ENCODE measurements around the gene DPH6. TPM values are rescaled to one million over a fixed set of nuclear protein-coding genes. Genes with fewer than 3 reads are reported as not detected.
A peak's percentile ranks its signal among the peaks of the same experiment; 100 is the strongest.

DPH6 gene
- total RNA-seq, 1 donor from 2014 or later = 18.4 TPM

- Histone ChIP-seq H3K36me3 (ENCODE audit: control insufficient read depth, insufficient read depth, low read length) (no peaks in the 10 kb centered on the region), H3K4me3 (ENCODE audit: low read depth, low read length) (no peak overlapping the region), H3K27me3 (ENCODE audit: control insufficient read depth, insufficient read depth, low read length) (no peaks in the 10 kb centered on the region)
- TF ChIP-seq CTCF (IDR thresholded peaks at IDR 0.05; ENCODE audit: insufficient read depth, low read length, severe bottlenecking) = no peak
- DNase-seq (ENCODE audit: low read depth) = peak; percentile 23
- FAIRE-seq = no peak
These were observed 218.2 kb downstream of the DPH6 start for GRCh38 chr15:35327789-35328188.

GRCh38 chr15:35325374-35325941, 220.5 kb downstream of the DPH6 start:
- Histone ChIP-seq H3K36me3 (ENCODE audit: control insufficient read depth, insufficient read depth, low read length) (no peaks in the 10 kb centered on the region), H3K4me3 (ENCODE audit: low read depth, low read length) (no peak overlapping the region), H3K27me3 (ENCODE audit: control insufficient read depth, insufficient read depth, low read length) (no peaks in the 10 kb centered on the region)
- no peak for FAIRE-seq
- DNase-seq (ENCODE audit: low read depth) = no peak
- TF ChIP-seq CTCF (IDR thresholded peaks at IDR 0.05; ENCODE audit: insufficient read depth, low read length, severe bottlenecking) = no peak

- DNase-seq (ENCODE audit: low read depth) = no peak
- Histone ChIP-seq H3K36me3 (ENCODE audit: control insufficient read depth, insufficient read depth, low read length) (no peaks in the 10 kb centered on the region), H3K4me3 (ENCODE audit: low read depth, low read length) (no peak overlapping the region), H3K27me3 (ENCODE audit: control insufficient read depth, insufficient read depth, low read length) (no peaks in the 10 kb centered on the region)
- no peak for FAIRE-seq
- no peak for TF ChIP-seq CTCF (IDR thresholded peaks at IDR 0.05; ENCODE audit: insufficient read depth, low read length, severe bottlenecking)
These were observed 222.8 kb downstream of the DPH6 start for GRCh38 chr15:35323141-35323540.

GRCh38 chr15:35321926-35322325, 224.0 kb downstream of the DPH6 start:
- FAIRE-seq (no peak), DNase-seq (ENCODE audit: low read depth) (no peak)
- H3K36me3 ChIP-seq (ENCODE audit: control insufficient read depth, insufficient read depth, low read length) = no peaks in the 10 kb centered on the region
- no peaks in the 10 kb centered on the region for H3K27me3 ChIP-seq (ENCODE audit: control insufficient read depth, insufficient read depth, low read length)
- no peak for TF ChIP-seq CTCF (IDR thresholded peaks at IDR 0.05; ENCODE audit: insufficient read depth, low read length, severe bottlenecking)
- H3K4me3 ChIP-seq (ENCODE audit: low read depth, low read length) = no peak overlapping the region

- H3K4me3 ChIP-seq (ENCODE audit: low read depth, low read length) = no peak overlapping the region
- H3K27me3 ChIP-seq (ENCODE audit: control insufficient read depth, insufficient read depth, low read length) = no peaks in the 10 kb centered on the region
- no peak for TF ChIP-seq CTCF (IDR thresholded peaks at IDR 0.05; ENCODE audit: insufficient read depth, low read length, severe bottlenecking)
- no peak for FAIRE-seq
- no peaks in the 10 kb centered on the region for H3K36me3 ChIP-seq (ENCODE audit: control insufficient read depth, insufficient read depth, low read length)
- DNase-seq (ENCODE audit: low read depth) = no peak
These were observed 225.1 kb downstream of the DPH6 start for GRCh38 chr15:35320911-35321310.
